ENCODE data around the gene PLXDC2.

PLXDC2 gene

GRCh38 chr10:20299034-20299736 is 483.0 kb downstream of the PLXDC2 start:
- in situ Hi-C loops (cut with HindIII; ENCODE audit: low pct_ligation_motif_present, low sequenced_read_pairs), result no loop called here
- Histone ChIP-seq H3K4me3 (ENCODE audit: low read depth, low read length) (no peak overlapping the region), H3K27ac (no peak overlapping the region)

GRCh38 chr10:20300735-20301134 is 484.5 kb downstream of the PLXDC2 start:
- no peak for DNase-seq
- no peaks in the 10 kb centered on the region for H3K27me3 ChIP-seq (replicated peaks)
- no peak overlapping the region for H3K4me3 ChIP-seq (ENCODE audit: low read depth, low read length)
- no peak for TF ChIP-seq CTCF (IDR thresholded peaks at IDR 0.05; ENCODE audit: low read depth, low read length, missing control alignments)
- H3K36me3 ChIP-seq (replicated peaks), result no peaks in the 10 kb centered on the region
- in situ Hi-C loops (cut with HindIII; ENCODE audit: low pct_ligation_motif_present, low sequenced_read_pairs), result no loop called here
- no peak overlapping the region for H3K27ac ChIP-seq

More at GRCh38 chr10:20299034-20299736, 483.0 kb downstream of the PLXDC2 start:
- no peak for TF ChIP-seq CTCF (IDR thresholded peaks at IDR 0.05; ENCODE audit: low read depth, low read length, missing control alignments)
- no peak for DNase-seq
- no peaks in the 10 kb centered on the region for H3K36me3 ChIP-seq (replicated peaks)
- H3K27me3 ChIP-seq (replicated peaks), result no peaks in the 10 kb centered on the region

GRCh38 chr10:20302033-20302432 is 485.8 kb downstream of the PLXDC2 start:
- no peak for DNase-seq
- H3K27ac ChIP-seq, result no peak overlapping the region
- TF ChIP-seq CTCF (IDR thresholded peaks at IDR 0.05; ENCODE audit: low read depth, low read length, missing control alignments), result no peak

GRCh38 chr10:20303453-20304152 is 487.4 kb downstream of the PLXDC2 start:
- no peak for TF ChIP-seq CTCF (IDR thresholded peaks at IDR 0.05; ENCODE audit: low read depth, low read length, missing control alignments)
- in situ Hi-C loops (cut with HindIII; ENCODE audit: low pct_ligation_motif_present, low sequenced_read_pairs), result no loop called here

More at GRCh38 chr10:20302033-20302432, 485.8 kb downstream of the PLXDC2 start:
- H3K36me3 ChIP-seq (replicated peaks), result no peaks in the 10 kb centered on the region
- in situ Hi-C loops (cut with HindIII; ENCODE audit: low pct_ligation_motif_present, low sequenced_read_pairs), result no loop called here
- H3K27me3 ChIP-seq (replicated peaks), result no peaks in the 10 kb centered on the region
- H3K4me3 ChIP-seq (ENCODE audit: low read depth, low read length), result no peak overlapping the region

GRCh38 chr10:20313665-20314064 is 497.4 kb downstream of the PLXDC2 start:
- no peak for DNase-seq
- Histone ChIP-seq H3K4me3 (ENCODE audit: low read depth, low read length) (no peak overlapping the region), H3K27me3 (replicated peaks) (no peaks in the 10 kb centered on the region), H3K36me3 (replicated peaks) (no peaks in the 10 kb centered on the region), H3K27ac (no peak overlapping the region)
- in situ Hi-C loops (cut with HindIII; ENCODE audit: low pct_ligation_motif_present, low sequenced_read_pairs), result no loop called here
- TF ChIP-seq CTCF (IDR thresholded peaks at IDR 0.05; ENCODE audit: low read depth, low read length, missing control alignments), result no peak

More at GRCh38 chr10:20303453-20304152, 487.4 kb downstream of the PLXDC2 start:
- Histone ChIP-seq H3K36me3 (replicated peaks) (no peaks in the 10 kb centered on the region), H3K4me3 (ENCODE audit: low read depth, low read length) (no peak overlapping the region), H3K27me3 (replicated peaks) (no peaks in the 10 kb centered on the region), H3K27ac (no peak overlapping the region)
- no peak for DNase-seq
